ENCODE data around the gene RTN4RL1. TPM values are rescaled to one million over a fixed set of nuclear protein-coding genes. Genes with fewer than 3 reads are reported as not detected.

Gene RTN4RL1
- total RNA-seq, 1 donor from 2014 or later = 11.5 TPM

- Histone ChIP-seq H3K4me1 (peaks cover 21 to 35% of the 10 kb centered on the region in 2 donors), H3K27me3 (no peaks in the 10 kb centered on the region), H3K9me3 (no peaks in the 10 kb centered on the region), H3K36me3 (no peaks in the 10 kb centered on the region), H3K4me3 (peak overlapping the region in 1 of 2 donors; percentile 97), H3K27ac (no peak overlapping the region)
- intact Hi-C loops (cut with DNase I) = loop anchor here (10.0 kb wide), 1 partner anchor 484 kb away; the partner anchor contains the start of gene PITPNA
- TF ChIP-seq CTCF (IDR thresholded peaks at IDR 0.05) = no peak
- no peak for DNase-seq (ENCODE audit: low spot score in 2 of 2)
These were observed 23.7 kb upstream of the RTN4RL1 start for GRCh38 chr17:2048805-2049204.

- Histone ChIP-seq H3K27me3 (no peaks in the 10 kb centered on the region), H3K27ac (no peak overlapping the region), H3K4me3 (no peak overlapping the region), H3K36me3 (no peaks in the 10 kb centered on the region), H3K4me1 (peaks cover 21 to 34% of the 10 kb centered on the region in 2 donors), H3K9me3 (no peaks in the 10 kb centered on the region)
- TF ChIP-seq CTCF (IDR thresholded peaks at IDR 0.05) = no peak
- DNase-seq (ENCODE audit: low spot score in 2 of 2) = no peak
- intact Hi-C loops (cut with DNase I) = loop anchor here (10.0 kb wide), 1 partner anchor 483 kb away; the partner anchor contains the start of gene PITPNA
These were observed 22.5 kb upstream of the RTN4RL1 start for GRCh38 chr17:2047590-2047989.

GRCh38 chr17:2044263-2044894, 19.2 kb upstream of the RTN4RL1 start:
- no peak for TF ChIP-seq CTCF (IDR thresholded peaks at IDR 0.05)
- H3K36me3 ChIP-seq = peaks cover 0 to 5% of the 10 kb centered on the region in 2 donors
- intact Hi-C loops (cut with DNase I) = loop anchor here (5.0 to 10.0 kb wide), 2 partner anchors 327 to 480 kb away; partner anchors contain the start of gene PITPNA
- H3K4me1 ChIP-seq = peaks cover 11 to 25% of the 10 kb centered on the region in 2 donors
- no peak for DNase-seq (ENCODE audit: low spot score in 2 of 2)
- H3K9me3 ChIP-seq = no peaks in the 10 kb centered on the region
- no peaks in the 10 kb centered on the region for H3K27me3 ChIP-seq
- no peak overlapping the region for H3K4me3 ChIP-seq
- H3K27ac ChIP-seq = no peak overlapping the region

GRCh38 chr17:2043785-2044184, 18.7 kb upstream of the RTN4RL1 start:
- H3K4me3 ChIP-seq = no peak overlapping the region
- TF ChIP-seq CTCF (IDR thresholded peaks at IDR 0.05) = no peak
- H3K4me1 ChIP-seq = peaks cover 5 to 20% of the 10 kb centered on the region in 2 donors
- H3K27me3 ChIP-seq = no peaks in the 10 kb centered on the region
- peak overlapping the region; percentile 8 to 17 for H3K27ac ChIP-seq
- H3K36me3 ChIP-seq = peaks cover 0 to 5% of the 10 kb centered on the region in 2 donors
- intact Hi-C loops (cut with DNase I) = loop anchor here (5.0 to 10.0 kb wide), 2 partner anchors 326 to 479 kb away; partner anchors contain the start of gene PITPNA
- no peak for DNase-seq (ENCODE audit: low spot score in 2 of 2)
- no peaks in the 10 kb centered on the region for H3K9me3 ChIP-seq

GRCh38 chr17:2042933-2043332, 17.8 kb upstream of the RTN4RL1 start:
- peak overlapping the region; percentile 81 to 90 for H3K27ac ChIP-seq
- intact Hi-C loops (cut with DNase I) = loop anchor here (5.0 to 10.0 kb wide), 2 partner anchors 326 to 478 kb away; partner anchors contain the start of gene PITPNA
- no peak for DNase-seq (ENCODE audit: low spot score in 2 of 2)
- TF ChIP-seq CTCF (IDR thresholded peaks at IDR 0.05) = no peak
- peak overlapping the region in 1 of 2 donors; percentile 74 for H3K4me3 ChIP-seq
- no peaks in the 10 kb centered on the region for H3K9me3 ChIP-seq
- peaks cover 0 to 5% of the 10 kb centered on the region in 2 donors for H3K36me3 ChIP-seq
- H3K4me1 ChIP-seq = peaks cover 4 to 17% of the 10 kb centered on the region in 2 donors
- H3K27me3 ChIP-seq = no peaks in the 10 kb centered on the region

All from ascending aorta (tissue), 2 donors.